ENCODE measurements around the gene SERGEF.

Gene SERGEF

GRCh38 chr11:17810041-17810440, 202.8 kb downstream of the SERGEF start:
- no peak for DNase-seq

DNA sequence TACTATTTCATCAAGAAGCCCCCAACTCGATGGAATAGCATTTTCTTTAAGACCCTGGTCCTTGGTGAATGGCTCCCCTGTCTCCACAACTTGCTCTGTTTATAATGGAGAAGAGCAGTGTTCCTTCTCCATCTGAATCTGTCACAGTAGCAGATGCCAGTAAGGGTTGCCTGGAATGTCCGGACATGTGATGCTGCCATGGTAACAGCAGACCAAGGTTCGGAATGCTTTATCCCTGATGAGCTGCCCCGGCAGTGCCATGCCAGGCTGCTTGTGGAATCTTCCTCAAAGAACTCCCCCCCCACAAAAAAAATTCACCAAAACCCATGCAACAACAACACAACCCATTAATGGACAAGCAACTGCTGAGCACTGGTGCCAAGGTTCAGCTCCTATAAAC, 205.8 kb downstream of the SERGEF start:
- no peak for DNase-seq

DNA sequence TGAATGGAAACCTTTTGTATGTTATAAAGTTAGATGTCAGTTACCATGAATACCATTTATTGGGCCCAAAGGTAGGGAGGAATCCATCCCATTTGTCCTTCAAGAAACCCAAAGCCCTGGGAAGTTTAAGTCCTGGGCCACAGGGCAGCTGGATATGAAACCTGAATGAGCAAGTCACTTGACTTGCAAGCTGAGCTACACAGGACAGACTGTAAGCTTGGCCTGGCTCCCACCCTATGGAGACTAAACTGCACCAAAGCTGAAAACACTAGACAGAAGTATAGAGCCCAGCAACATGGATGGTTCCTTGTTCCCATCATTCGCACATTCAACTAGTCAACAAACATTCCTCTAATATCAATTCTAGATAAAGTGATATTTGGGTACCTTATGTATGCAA, 207.0 kb downstream of the SERGEF start:
- DNase-seq, result no peak

DNA sequence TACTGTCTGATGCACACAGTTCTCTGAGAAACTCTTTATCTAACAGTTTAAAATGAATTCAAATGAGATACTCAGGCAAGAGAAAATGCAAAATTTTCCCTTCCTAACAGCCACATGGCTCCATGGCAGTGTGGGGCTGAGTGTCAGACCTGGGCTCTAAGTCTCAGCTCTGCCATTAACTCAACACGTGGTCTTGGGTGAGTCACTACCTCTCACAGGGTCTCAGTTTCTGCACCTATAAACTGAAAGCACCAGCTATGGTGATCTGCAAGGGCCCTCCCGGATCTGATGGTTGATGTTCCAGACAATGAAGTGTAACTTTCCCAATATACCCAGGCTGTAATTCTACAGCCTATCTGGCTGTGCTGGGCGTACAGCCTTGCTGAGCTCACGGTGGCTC, 207.8 kb downstream of the SERGEF start:
- no peak for DNase-seq

GRCh38 chr11:17803754-17804334, 209.0 kb downstream of the SERGEF start:
- peak; percentile 5 for DNase-seq

DNA sequence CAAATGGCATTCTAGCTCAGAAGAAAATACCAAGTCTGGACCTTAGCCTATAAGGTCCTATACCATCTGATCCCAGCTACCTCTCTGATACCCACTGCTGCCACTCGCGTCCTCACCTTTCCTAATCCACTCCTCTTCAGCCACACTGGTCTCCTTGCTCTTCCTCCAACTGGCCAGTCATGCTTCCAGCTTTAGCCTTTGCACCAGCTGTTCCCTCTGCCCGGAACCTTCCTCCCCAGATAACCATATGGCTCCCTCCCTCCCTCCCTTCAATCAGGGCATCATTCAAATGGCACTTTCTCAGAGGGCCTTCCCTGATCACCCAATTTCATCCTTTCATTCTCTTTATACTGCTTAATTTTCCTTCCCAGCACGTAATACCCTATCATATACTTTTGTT, 210.4 kb downstream of the SERGEF start:
- DNase-seq, result no peak

DNA sequence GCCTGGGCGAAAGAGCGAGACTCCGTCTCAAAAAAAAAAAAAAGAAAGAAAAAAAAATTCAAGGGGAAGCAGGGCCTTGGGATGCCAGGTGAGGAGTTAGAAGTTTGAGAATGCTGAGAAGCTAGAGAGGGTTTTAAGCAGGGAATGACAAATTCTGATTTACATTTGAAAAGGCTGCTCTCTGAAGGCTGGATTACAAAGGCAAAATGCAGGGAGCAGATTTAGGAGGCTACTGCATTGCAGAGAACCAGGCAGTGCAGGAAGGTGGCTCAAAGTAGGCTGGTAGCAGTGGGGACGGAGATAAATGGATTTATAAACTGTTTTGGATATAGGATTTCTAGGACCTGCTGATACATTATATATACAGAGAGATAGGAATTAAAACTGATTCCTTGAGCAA, 211.7 kb downstream of the SERGEF start:
- no peak for DNase-seq

DNA sequence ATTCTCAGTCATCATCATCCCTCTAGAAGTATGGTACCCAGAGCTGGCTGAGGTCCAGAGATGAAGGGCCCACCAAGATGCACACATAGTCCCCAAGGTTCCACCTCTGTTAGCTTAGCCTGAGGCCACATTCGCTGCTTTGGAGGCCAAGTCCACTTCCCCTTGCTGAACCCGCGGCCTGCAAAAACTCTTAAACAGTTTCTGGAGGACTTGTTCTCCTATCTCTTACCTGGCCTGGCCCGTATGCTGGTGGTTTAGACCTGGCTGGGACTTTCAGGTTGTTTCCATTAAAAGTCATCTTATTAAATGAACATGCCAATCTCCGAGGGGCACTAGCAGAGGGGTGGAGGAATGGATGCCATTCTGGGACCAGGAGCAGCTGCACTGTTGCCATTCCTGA, 213.7 kb downstream of the SERGEF start:
- no peak for DNase-seq

- no peak for DNase-seq
Measured at GRCh38 chr11:17798716-17799115, 214.1 kb downstream of the SERGEF start.

- no peak for DNase-seq
Measured at GRCh38 chr11:17798253-17798652, 214.6 kb downstream of the SERGEF start.

- DNase-seq, result no peak
Measured at GRCh38 chr11:17796154-17796553, 216.7 kb downstream of the SERGEF start.

GRCh38 chr11:17794981-17795380, 217.9 kb downstream of the SERGEF start:
- DNase-seq, result no peak

DNA sequence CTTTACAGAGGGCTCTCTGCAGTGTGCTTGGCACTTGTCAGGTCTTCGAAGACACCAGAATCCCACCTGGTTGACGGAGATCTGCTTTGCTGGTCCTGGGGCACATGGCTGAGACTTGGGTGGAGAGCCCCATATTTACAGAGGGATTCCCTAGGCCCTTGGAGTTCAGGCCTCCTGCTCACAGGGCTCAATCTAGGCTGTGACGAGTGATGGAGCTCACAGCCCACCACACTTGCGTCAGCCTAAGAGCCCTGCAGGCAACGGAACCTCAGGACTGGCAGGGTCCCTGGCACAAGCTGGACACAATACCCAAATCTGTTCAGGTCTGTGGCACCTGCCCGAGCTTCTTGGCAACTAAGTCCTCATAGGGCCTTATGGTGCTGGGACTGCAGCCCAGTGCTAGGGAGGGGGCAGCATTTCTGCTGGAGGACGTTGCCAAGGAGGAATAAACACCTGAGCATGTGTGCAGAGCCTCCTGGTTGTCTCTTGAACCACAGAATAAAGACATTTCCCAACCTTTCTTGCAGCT, 219.1 kb downstream of the SERGEF start:
- no peak for DNase-seq

- DNase-seq, result no peak
Measured at GRCh38 chr11:17792161-17792560, 220.7 kb downstream of the SERGEF start.

- DNase-seq, result no peak
Measured at GRCh38 chr11:17791144-17791543, 221.7 kb downstream of the SERGEF start.

GRCh38 chr11:17790453-17790852, 222.4 kb downstream of the SERGEF start:
- DNase-seq, result no peak

DNA sequence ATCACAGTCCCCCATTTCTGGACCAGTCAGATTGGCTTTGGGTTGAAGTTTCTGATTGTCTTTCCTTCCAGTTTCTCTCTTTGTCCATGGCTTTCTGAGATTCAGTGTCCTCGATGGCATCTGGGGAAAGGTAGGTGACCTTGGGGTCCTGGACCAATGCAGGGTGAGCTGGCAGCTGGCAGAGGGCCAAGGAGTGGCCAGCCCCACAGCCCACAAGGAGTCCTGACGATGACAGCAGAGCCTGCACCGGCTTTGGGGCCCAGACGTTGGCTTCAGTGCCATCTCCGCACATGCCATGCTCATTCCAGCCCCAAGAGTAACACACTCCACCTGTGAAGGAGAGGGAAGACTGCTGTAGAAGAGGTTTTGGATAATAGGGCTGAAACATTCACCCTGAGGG, 224.8 kb downstream of the SERGEF start:
- no peak for DNase-seq

GRCh38 chr11:17786824-17787525, 225.9 kb downstream of the SERGEF start:
- no peak for DNase-seq

- DNase-seq, result no peak
Measured at GRCh38 chr11:17783878-17784277, 229.0 kb downstream of the SERGEF start.

GRCh38 chr11:17782603-17783337, 230.1 kb downstream of the SERGEF start:
- no peak for DNase-seq

GRCh38 chr11:17782145-17782544, 230.7 kb downstream of the SERGEF start:
- no peak for DNase-seq

DNA sequence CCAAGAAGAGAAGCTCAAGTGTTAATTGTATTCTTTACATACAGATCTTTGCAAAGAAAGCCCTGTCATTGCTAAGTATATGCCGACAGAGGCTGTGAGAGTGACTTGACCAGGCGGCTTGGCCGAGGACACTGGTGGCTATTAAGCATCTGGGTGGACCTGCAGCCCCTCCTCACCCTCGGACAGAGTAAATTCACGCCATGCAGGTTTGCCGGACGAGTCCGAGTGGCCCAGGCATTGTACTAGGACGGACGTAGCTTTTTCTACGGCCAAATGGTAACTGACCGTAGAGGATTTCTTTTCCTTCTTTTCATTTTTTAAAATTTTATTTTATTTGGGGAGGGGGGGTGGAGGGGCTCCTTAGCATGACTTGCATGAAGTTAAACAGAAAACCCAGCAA, 231.2 kb downstream of the SERGEF start:
- no peak for DNase-seq

- no peak for DNase-seq
Measured at GRCh38 chr11:17781221-17781620, 231.6 kb downstream of the SERGEF start.

DNA sequence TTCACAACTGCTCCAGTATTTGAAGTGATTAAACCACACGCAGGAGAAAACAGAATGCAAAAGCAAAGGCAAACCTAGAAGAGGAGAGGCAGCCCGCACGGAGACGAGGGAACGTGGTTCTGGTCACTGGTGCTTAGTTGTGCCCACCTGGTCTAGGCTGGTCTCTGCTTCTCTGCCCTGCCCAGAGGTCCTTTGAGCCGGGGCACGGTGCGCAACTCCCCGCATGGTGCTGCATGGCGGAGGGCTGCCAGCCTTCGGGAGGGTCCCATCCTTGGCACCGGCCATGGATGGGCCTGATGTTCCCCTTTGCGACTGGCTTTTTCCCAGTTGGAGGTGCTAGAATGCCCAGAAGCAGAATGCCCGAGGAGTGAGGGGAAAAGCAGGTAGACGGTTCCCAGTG, 232.2 kb downstream of the SERGEF start:
- no peak for DNase-seq

All from NCI-H1092 (cell line).